HG03060 (cell line): ENCODE data around the gene AP2S1.
A peak's percentile ranks its signal among the peaks of the same experiment; 100 is the strongest.
"Not testable (repeated sequence)": the region's sequence is repeated elsewhere in the genome, so short reads cannot be mapped to it uniquely, and the experiment has no call there.

Experiments used
- ATAC-seq: cut with Tn5 transposase; IDR thresholded peaks from one replicate; pipeline ENCODE4 v1.9.1; 2021; ENCODE audit warnings: low read depth, moderate number of reproducible peaks; ENCODE audit not compliant: unreplicated experiment

Gene AP2S1

DNA sequence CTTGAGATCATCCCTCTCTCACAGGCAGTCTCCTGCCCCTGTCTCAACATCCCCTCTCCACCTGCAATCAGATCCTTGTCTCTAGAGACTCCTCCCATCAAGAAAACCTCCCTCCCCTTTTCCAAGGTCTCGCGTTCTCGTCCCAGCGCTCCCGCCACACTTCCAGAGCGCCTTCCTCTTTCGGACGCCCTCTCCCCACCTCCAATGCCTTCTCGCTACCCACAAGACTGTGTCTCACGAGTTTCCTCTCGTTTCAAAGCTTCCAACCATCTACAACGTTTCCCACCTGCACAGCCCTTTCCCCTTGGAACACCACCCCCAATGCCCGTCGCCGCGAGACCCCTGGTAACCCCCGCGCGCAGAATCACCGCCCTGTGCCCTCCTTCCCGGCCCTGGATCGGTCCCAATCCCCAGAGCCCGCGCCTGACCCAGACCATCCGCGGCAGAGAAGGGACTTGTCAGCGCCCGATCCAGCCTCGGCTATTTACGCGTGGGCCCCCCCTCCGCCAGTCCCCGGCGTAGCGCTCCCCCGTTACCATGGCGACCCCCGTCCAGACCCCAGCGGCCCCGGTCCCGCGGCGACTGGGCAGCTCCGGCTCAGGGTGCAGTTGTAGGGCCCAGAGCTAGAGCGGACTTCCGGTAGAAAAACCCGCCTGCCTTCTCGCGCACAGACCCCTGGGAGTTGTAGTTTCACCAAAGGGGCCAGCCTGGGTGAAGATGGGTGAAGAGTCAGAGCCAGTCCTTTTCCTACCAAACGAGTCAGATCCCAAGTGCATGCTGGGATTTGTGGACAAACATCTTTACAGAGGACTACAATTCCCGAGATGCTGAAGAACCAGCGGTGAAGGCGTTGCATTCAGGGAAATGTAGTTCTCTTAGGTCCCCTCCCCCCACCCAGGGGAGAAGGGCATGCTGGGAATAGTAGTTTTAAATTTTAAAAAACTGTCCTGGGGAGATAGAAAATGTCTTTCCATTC, at the start of gene AP2S1:
Gene AP2S1, minus strand, starts transcription at position 619 of the 976 bp plus-strand sequence. Its CDS starts 80 bp downstream, at position 539.
- ATAC-seq: peak; percentile 88

DNA sequence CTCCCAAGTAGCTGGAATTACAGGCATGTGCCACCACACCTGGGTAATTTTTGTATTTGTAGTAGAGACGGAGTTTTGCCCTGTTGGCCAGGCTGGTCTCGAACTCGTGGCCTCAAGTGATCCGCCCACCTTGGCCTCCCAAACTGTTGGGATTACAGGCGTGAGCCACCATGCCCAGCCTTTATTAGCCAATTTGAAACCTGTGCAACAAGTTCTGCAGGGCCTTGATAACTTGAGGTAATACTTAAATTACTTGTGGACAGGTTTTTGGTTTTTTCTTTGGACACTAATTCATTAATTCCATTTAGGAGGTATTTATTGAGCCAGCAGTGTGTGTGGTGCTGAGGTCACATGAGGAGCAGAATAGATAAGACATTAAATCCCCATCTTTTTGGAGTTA, 49.7 kb upstream of the AP2S1 start:
- ATAC-seq: no peak

GRCh38 chr19:46898731-46899130, 48.1 kb upstream of the AP2S1 start:
- no peak for ATAC-seq

DNA sequence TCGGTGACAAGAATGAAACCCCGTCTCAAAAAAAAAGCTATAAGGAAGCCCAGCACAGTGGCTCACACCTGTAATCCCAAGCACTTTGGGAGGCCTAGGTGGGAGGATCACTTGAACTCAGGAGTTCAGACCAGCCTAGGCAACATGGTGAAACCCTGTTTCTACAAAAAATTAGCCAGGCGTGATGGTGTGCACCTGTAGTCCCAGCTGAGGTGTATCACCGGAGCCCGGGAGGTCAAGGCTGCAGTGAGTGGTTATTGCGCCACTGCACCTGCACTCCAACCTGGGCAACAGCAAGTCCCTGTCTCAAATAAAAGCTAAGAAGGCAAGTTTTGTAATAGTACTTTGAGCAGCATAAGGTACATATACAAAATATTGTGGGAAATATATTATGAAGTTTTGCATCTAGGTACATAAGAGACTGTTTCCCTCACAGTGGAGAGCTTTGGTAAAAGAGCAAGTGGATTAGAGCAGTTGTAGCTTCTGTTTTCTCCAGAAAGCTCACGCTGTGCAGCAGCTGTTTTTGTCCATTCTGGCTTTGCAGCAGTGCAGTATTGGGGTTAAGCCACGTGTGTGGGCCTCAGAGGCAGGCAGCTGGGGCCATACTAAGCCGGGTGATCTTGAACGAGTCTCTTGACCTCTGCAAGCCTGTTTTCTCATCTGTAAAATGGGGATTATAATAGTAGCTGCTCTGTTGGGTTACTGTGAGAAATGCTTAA, 45.6 kb upstream of the AP2S1 start:
- no peak for ATAC-seq

GRCh38 chr19:46892252-46893179, 41.9 kb upstream of the AP2S1 start:
- no peak for ATAC-seq

- no peak for ATAC-seq
Observed at GRCh38 chr19:46890423-46891170, 40.0 kb upstream of the AP2S1 start.

GRCh38 chr19:46887240-46887782, 36.7 kb upstream of the AP2S1 start:
- no peak for ATAC-seq

GRCh38 chr19:46886546-46887239, 36.0 kb upstream of the AP2S1 start:
- no peak for ATAC-seq

GRCh38 chr19:46885411-46885810, 34.8 kb upstream of the AP2S1 start:
- no peak for ATAC-seq

DNA sequence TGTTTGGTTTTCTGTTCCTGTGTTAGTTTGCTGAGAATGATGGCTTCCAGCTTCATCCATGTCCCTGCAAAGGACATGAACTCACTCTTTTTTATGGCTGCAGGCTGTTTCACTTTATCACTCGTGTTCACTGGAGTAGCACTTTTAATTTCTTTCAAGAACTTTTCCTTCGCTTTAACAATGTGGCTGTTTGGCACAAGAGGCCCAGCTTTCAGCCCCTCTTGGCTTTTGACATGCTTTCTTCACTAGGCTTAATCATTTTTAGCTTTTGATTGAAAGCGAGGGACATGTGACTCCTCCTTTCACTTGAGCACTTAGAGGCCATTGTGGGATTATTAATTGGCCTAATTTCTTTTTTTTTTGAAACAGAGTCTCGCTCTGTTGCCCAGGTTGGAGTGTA, 32.1 kb upstream of the AP2S1 start:
- not testable (repeated sequence) for ATAC-seq

GRCh38 chr19:46882034-46882433, 31.4 kb upstream of the AP2S1 start:
- ATAC-seq: no peak

DNA sequence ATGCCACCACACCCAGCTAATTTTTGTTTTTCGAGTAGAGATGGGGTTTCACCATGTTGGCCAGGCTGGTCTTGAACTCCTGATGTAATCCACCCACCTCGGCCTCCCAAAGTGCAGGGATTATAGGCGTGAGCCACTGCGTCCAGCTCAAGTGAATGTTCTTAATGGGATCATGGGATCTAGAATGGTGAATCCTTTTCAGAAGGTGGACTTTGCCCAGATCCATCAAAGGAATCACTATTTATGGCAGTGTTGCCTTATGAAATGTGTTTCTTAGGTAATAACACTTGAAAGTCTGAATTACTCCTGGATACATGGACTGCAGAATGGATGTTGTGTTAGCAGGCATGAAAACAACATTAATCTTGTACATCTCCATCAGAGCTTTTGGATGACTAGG, 30.4 kb upstream of the AP2S1 start:
- no peak for ATAC-seq

- ATAC-seq: no peak
Observed at GRCh38 chr19:46880431-46880830, 29.8 kb upstream of the AP2S1 start.

GRCh38 chr19:46878613-46879375, 28.1 kb upstream of the AP2S1 start:
- no peak for ATAC-seq

DNA sequence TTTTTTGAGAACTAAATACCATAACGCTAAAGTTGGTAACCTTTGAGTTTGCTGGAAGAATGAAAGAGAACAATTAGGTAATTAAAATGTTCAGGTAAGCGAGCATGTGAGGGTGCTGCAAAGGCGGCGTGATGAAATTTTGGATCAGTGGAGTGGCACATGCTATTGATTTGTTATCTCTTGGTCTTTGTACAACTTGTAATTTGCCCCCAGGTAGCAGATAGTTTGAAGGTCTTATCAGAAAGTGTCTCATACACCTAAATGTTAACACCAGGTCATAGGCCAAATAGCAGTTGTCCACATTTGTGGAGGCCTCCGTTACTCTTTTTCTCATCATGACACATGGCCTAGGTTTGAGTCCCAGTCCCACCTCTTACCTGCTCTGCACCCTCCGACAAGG, 25.0 kb upstream of the AP2S1 start:
- ATAC-seq: no peak

GRCh38 chr19:46875234-46875633, 24.6 kb upstream of the AP2S1 start:
- ATAC-seq: no peak

GRCh38 chr19:46872967-46873366, 22.3 kb upstream of the AP2S1 start:
- ATAC-seq: no peak

- ATAC-seq: not testable (repeated sequence)
Observed at GRCh38 chr19:46871173-46871572, 20.5 kb upstream of the AP2S1 start.
